Cardiac atrium fibroblast (primary cell): ENCODE results near the gene GIMD1. TPM values are rescaled to one million over a fixed set of nuclear protein-coding genes. Genes with fewer than 3 reads are reported as not detected.

Experiments used
- total RNA-seq: library from RNA; depleted of rRNA; stranded (reverse); fragments of >200 nt; gene quantifications from 2 replicates; pipeline ENCODE4 v1.2.3, GENCODE V29; 2015

Gene GIMD1
- not detected in 2 replicates for total RNA-seq

GRCh38 chr4:106368678-106369077 lies at the start of gene GIMD1:
Gene GIMD1, minus strand, starts transcription at chr4:106368778. Its CDS starts 1,343 bp downstream, at chr4:106367435.

GRCh38 chr4:106315968-106316772 lies 52.4 kb downstream of the GIMD1 start, which contains the start of the genes AIMP1 and TBCK:
Gene AIMP1, plus strand, starts transcription at chr4:106316550. Its CDS starts 8,460 bp downstream, at chr4:106325010.
Gene TBCK, minus strand, starts transcription at chr4:106316209. Its CDS starts 7,249 bp downstream, at chr4:106308960.

Other genes starting within 250 kb of the GIMD1 start
- gene TBCK, start 52.6 kb downstream of the GIMD1 start, total RNA-seq = 19.0 and 36.8 TPM in 2 replicates
- gene AIMP1, start 52.2 kb downstream of the GIMD1 start, total RNA-seq = 13.5 and 20.6 TPM in 2 replicates